B cell (primary cell): Measurements from ENCODE around the gene EXD3.

ENCODE experiments used
- EZH2 ChIP-seq: IDR thresholded peaks from 2 replicates; pipeline ENCODE4 v1.6.1; 2012; ENCODE audit warnings: borderline replicate concordance, low read depth, mild to moderate bottlenecking, moderate library complexity, low read length; ENCODE audit not compliant: insufficient read depth, poor library complexity, severe bottlenecking
- TF ChIP-seq, protein P1 (sequence below): fragments of 200-600 bp; IDR thresholded peaks from one replicate; pipeline ENCODE4 v1.8.0; 2022; ENCODE audit warnings: antibody characterized with exemption, mild to moderate bottlenecking

DNA sequence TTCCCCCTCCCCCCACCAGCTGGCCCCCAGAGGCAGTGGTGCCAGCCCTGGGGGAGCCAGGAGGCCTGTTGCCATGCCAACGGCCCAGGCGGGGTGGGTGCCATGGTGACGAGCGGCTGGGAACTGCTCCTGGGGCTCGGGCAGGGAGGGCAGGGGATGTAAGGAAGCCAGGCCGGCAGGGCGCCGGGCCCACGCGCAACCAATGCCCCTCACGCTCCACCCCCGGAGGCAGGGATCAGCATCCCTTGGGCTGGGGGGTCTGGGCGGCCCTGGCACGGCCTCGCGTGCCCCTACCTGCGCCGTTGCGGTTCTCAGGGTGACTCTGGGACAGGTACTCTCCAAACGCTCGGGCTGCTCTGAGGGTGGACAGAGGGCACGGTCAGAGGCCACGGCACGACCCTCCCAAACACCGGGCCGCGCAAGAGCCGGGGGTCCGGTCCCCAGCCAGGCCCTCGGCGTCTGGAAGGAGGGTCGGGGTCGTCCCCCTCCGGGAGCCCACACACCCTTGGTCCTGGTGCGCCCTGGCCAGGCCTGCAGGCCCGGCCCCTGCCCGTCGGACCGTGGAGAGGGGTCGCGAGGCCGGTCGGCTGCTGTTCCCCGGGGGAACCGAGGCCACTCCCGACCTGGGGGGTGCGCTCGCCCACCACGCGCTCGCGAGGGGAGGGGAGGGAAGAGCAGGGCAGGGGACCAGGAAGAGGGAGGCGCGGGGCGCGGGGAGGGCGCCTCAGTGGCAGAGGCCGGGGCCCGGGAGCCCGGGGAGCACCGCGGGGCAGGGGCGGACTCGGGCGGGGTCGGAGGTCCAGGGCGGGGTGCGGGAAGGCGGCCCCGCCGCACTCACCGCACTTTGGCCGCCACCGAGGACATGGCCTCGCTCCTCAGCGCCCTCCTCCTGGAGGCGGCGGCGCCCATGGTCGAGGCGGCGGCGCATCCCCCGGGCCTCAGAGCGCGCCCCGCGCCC lies 35.5 kb upstream of the EXD3 start:
- TF ChIP-seq, protein P1, sequence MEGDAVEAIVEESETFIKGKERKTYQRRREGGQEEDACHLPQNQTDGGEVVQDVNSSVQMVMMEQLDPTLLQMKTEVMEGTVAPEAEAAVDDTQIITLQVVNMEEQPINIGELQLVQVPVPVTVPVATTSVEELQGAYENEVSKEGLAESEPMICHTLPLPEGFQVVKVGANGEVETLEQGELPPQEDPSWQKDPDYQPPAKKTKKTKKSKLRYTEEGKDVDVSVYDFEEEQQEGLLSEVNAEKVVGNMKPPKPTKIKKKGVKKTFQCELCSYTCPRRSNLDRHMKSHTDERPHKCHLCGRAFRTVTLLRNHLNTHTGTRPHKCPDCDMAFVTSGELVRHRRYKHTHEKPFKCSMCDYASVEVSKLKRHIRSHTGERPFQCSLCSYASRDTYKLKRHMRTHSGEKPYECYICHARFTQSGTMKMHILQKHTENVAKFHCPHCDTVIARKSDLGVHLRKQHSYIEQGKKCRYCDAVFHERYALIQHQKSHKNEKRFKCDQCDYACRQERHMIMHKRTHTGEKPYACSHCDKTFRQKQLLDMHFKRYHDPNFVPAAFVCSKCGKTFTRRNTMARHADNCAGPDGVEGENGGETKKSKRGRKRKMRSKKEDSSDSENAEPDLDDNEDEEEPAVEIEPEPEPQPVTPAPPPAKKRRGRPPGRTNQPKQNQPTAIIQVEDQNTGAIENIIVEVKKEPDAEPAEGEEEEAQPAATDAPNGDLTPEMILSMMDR: no peak
- no peak for TF ChIP-seq EZH2
